Spleen (tissue), 7 donors: Measurements from ENCODE around the gene PBX1.

Experiments
- POLR2A ChIP-seq, 3 donors: fragments of 450-650 bp; IDR thresholded peaks; one replicate each; pipeline ENCODE4 v1.5.1; 2017; ENCODE audit warnings: antibody characterized with exemption in 3 of 3, mild to moderate bottlenecking in 1 of 3
- POLR2AphosphoS5 ChIP-seq, 3 donors: sonication (generic); formaldehyde crosslinking; IDR thresholded peaks; one replicate each; pipeline ENCODE4 v1.5.1; 2017; ENCODE audit warnings: antibody characterized with exemption in 3 of 3
- TF ChIP-seq, protein P1 (sequence below), 11 experiments: fragments of 200-600 bp in 7 of 11; fragments of 450-650 bp in 4 of 11; sonication (generic) in 4 of 11; IDR thresholded peaks in 8 of 11; conservative IDR thresholded peaks in 3 of 11; 1 replicate in 7 of 11; 2 replicates in 4 of 11; pipeline versions ENCODE4 v1.4.0 to v1.8.0; 2016 to 2021; ENCODE audit warnings: antibody characterized with exemption in 11 of 11, inconsistent platforms in 4 of 11, mild to moderate bottlenecking in 1 of 11
- donor health status: DM: no; HTN: no; CAD: no; lungs with moderate emphysema.
- donor health status: DM: no; HTN: no; CAD: no.
- donor health status: DM: no; HTN: no; CAD: no.

DNA sequence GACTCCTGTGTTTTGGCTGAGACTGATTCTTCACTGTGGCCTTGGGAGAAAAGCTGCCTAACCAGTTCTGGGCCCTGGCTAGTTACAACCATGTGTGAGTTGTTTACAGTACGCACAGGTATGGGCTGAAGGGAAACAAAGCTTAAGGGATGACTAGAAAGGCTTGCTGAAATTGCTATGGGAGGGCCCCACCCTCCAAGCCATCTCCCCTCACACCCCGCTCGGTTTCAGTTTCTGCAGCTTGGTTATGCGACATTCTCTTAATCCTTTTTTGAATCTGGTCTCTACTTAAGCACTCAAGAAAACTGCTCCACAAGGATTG lies 43.1 kb downstream of the PBX1 start:
- TF ChIP-seq POLR2AphosphoS5 (IDR thresholded peaks at IDR 0.05) (no peak), POLR2A (IDR thresholded peaks at IDR 0.05) (no peak)
- TF ChIP-seq, protein P1, sequence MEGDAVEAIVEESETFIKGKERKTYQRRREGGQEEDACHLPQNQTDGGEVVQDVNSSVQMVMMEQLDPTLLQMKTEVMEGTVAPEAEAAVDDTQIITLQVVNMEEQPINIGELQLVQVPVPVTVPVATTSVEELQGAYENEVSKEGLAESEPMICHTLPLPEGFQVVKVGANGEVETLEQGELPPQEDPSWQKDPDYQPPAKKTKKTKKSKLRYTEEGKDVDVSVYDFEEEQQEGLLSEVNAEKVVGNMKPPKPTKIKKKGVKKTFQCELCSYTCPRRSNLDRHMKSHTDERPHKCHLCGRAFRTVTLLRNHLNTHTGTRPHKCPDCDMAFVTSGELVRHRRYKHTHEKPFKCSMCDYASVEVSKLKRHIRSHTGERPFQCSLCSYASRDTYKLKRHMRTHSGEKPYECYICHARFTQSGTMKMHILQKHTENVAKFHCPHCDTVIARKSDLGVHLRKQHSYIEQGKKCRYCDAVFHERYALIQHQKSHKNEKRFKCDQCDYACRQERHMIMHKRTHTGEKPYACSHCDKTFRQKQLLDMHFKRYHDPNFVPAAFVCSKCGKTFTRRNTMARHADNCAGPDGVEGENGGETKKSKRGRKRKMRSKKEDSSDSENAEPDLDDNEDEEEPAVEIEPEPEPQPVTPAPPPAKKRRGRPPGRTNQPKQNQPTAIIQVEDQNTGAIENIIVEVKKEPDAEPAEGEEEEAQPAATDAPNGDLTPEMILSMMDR (IDR thresholded peaks at IDR 0.05 in 8 of 11, conservative IDR thresholded peaks at IDR 0.05 in 3 of 11): no peak
